GM18505 (cell line): Measurements from ENCODE around the gene RNF223.
"Not testable (repeated sequence)": the region's sequence is repeated elsewhere in the genome, so short reads cannot be mapped to it uniquely, and the experiment has no call there.

Experiments used
- ATAC-seq: cut with Tn5 transposase; IDR thresholded peaks from one replicate; pipeline ENCODE4 v1.9.1; 2021; ENCODE audit not compliant: unreplicated experiment
- POLR2A ChIP-seq: IDR thresholded peaks from 4 replicates; pipeline ENCODE4 v1.6.1; 2011; ENCODE audit warnings: borderline replicate concordance; ENCODE audit not compliant: insufficient read depth, insufficient read length; ENCODE audit errors: extremely low read depth

The RNF223 gene

GRCh38 chr1:1067284-1067859 is 6.7 kb downstream of the RNF223 start:
- ATAC-seq = no peak
- TF ChIP-seq POLR2A = no peak

- TF ChIP-seq POLR2A = no peak
- no peak for ATAC-seq
These were observed 7.5 kb downstream of the RNF223 start for GRCh38 chr1:1066403-1067283.

- not testable (repeated sequence) for ATAC-seq
These were observed 8.2 kb downstream of the RNF223 start for GRCh38 chr1:1065940-1066304.

GRCh38 chr1:1065265-1065939 is 8.7 kb downstream of the RNF223 start:
- ATAC-seq = no peak
- no peak for TF ChIP-seq POLR2A

GRCh38 chr1:1063945-1064831 is 9.9 kb downstream of the RNF223 start:
- ATAC-seq = peak; percentile 46
- peak; percentile 61 for TF ChIP-seq POLR2A

GRCh38 chr1:1063261-1063944 is 10.7 kb downstream of the RNF223 start:
- TF ChIP-seq POLR2A = no peak
- ATAC-seq = peak; percentile 1

- ATAC-seq = no peak
- no peak for TF ChIP-seq POLR2A
These were observed 11.6 kb downstream of the RNF223 start for GRCh38 chr1:1062348-1063163.

GRCh38 chr1:1061682-1062345 is 12.3 kb downstream of the RNF223 start:
- no peak for ATAC-seq
- no peak for TF ChIP-seq POLR2A

- TF ChIP-seq POLR2A = no peak
- ATAC-seq = no peak
These were observed 13.7 kb downstream of the RNF223 start for GRCh38 chr1:1060281-1061000.

GRCh38 chr1:1059494-1060280 is 14.4 kb downstream of the RNF223 start:
- peak; percentile 51 for ATAC-seq
- peak; percentile 40 for TF ChIP-seq POLR2A

- TF ChIP-seq POLR2A = no peak
- ATAC-seq = peak; percentile 34
These were observed 15.1 kb downstream of the RNF223 start for GRCh38 chr1:1058921-1059493.
